Natural killer cell (primary cell): ENCODE measurements around the gene CDADC1. TPM values are rescaled to one million over a fixed set of nuclear protein-coding genes. Genes with fewer than 3 reads are reported as not detected.

Experiments used
- ATAC-seq, 3 donors: fragments of 150-1000 bp in 2 of 3; fragments of 200-7000 bp in 1 of 3; cut with Tn5 transposase; 1 replicate in 1 of 3; 2 replicates in 2 of 3; pipeline ENCODE4 v1.10.0; 2021; ENCODE audit warnings: mild to moderate bottlenecking in 2 of 3, moderate library complexity in 2 of 3
- DNase-seq, 2 donors: peaks; one replicate each; pipeline versions ENCODE4 v3.0.0 to v3.0.0-alpha.2; 2013 to 2021; ENCODE audit warnings: mixed read lengths in 1 of 2
- H3K27ac ChIP-seq: one replicate; pipeline ENCODE4 v1.5.1; 2013; ENCODE audit warnings: mild to moderate bottlenecking, low read length
- H3K27me3 ChIP-seq: one replicate; pipeline ENCODE4 v1.6.1; 2013; ENCODE audit warnings: low read length; ENCODE audit not compliant: control insufficient read depth, insufficient read depth
- H3K36me3 ChIP-seq: one replicate; pipeline ENCODE4 v1.6.1; 2013; ENCODE audit warnings: low read length; ENCODE audit not compliant: control insufficient read depth, insufficient read depth
- H3K4me1 ChIP-seq: one replicate; pipeline ENCODE4 v1.6.1; 2013; ENCODE audit warnings: low read length; ENCODE audit not compliant: control insufficient read depth, insufficient read depth
- H3K4me3 ChIP-seq: one replicate; pipeline ENCODE4 v1.5.1; 2013; ENCODE audit warnings: low read length
- H3K9me3 ChIP-seq: one replicate; pipeline ENCODE4 v1.6.1; 2013; ENCODE audit warnings: low read length; ENCODE audit not compliant: control insufficient read depth, insufficient read depth
- H3K27ac Mint-ChIP-seq, 2 donors: one replicate each; pipeline ENCODE4 v1.8.0; 2022; ENCODE audit warnings: mild to moderate bottlenecking in 2 of 2, mixed read lengths in 2 of 2, moderate library complexity in 1 of 2
- H3K27me3 Mint-ChIP-seq, 2 donors: one replicate each; pipeline ENCODE4 v1.8.0; 2022; ENCODE audit warnings: low read depth in 2 of 2, mixed read lengths in 2 of 2
- H3K36me3 Mint-ChIP-seq: one replicate; pipeline ENCODE4 v1.8.0; 2022; ENCODE audit warnings: mixed read lengths
- H3K4me1 Mint-ChIP-seq, 2 donors: one replicate each; pipeline ENCODE4 v1.8.0; 2022; ENCODE audit warnings: mixed read lengths in 2 of 2
- H3K4me3 Mint-ChIP-seq: one replicate; pipeline ENCODE4 v1.8.0; 2022; ENCODE audit warnings: mild to moderate bottlenecking, moderate library complexity, mixed read lengths
- H3K9me3 Mint-ChIP-seq, 2 donors: one replicate each; pipeline ENCODE4 v1.8.0; 2022; ENCODE audit warnings: mixed read lengths in 2 of 2
- CTCF ChIP-seq: fragments of 200-600 bp; IDR thresholded peaks from one replicate; pipeline ENCODE4 v1.8.0; 2022; ENCODE audit warnings: antibody characterized with exemption
- WGBS: methylation state at CpG from one replicate; pipeline ENCODE4 v1.1.7; 2013; ENCODE audit warnings: missing lambda C conversion rate; ENCODE audit not compliant: insufficient coverage; 5-methylcytosine and 5-hydroxymethylcytosine counted together
- intact Hi-C: fragments of 100-400 bp; cut with micrococcal nuclease; formaldehyde crosslinking; loops from one replicate; pipeline ENCODE4 v1.14.2; 2022
- total RNA-seq, 4 donors: library from RNA; stranded (reverse); fragments of 120-200 nt in 1 of 4; gene quantifications; one replicate each; pipeline versions ENCODE4 v1.2.3 to v1.2.4, GENCODE V29; 2013 to 2022

Gene CDADC1
- total RNA-seq, 3 donors from 2014 or later (not counting 1 experiment from before 2014, with no cell fraction given): 32.0 to 39.4 (median 33.6) TPM

GRCh38 chr13:49297338-49297737 is 49.6 kb downstream of the CDADC1 start:
- TF ChIP-seq CTCF: no peak
- H3K36me3 Mint-ChIP-seq: no peaks in the 10 kb centered on the region
- H3K9me3 Mint-ChIP-seq: no peaks in the 10 kb centered on the region
- Histone ChIP-seq H3K4me3 (no peak overlapping the region), H3K27ac (no peak overlapping the region), H3K27me3 (no peaks in the 10 kb centered on the region), H3K36me3 (no peaks in the 10 kb centered on the region), H3K9me3 (no peaks in the 10 kb centered on the region), H3K4me1 (peaks cover 6% of the 10 kb centered on the region)
- peaks cover 10 to 13% of the 10 kb centered on the region in 2 donors for H3K4me1 Mint-ChIP-seq
- H3K27me3 Mint-ChIP-seq: no peaks in the 10 kb centered on the region
- intact Hi-C loops: no loop called here
- ATAC-seq (no peak), DNase-seq (no peak)
- no peak overlapping the region for H3K4me3 Mint-ChIP-seq
- WGBS: 91% methylated on average over 4 of the region's 4 CpGs
- no peak overlapping the region for H3K27ac Mint-ChIP-seq

GRCh38 chr13:49298416-49298815 is 50.7 kb downstream of the CDADC1 start:
- DNase-seq (no peak), ATAC-seq (no peak)
- peaks cover 13 to 18% of the 10 kb centered on the region in 2 donors for H3K4me1 Mint-ChIP-seq
- Histone ChIP-seq H3K4me1 (peaks cover 6% of the 10 kb centered on the region), H3K4me3 (no peak overlapping the region), H3K27me3 (no peaks in the 10 kb centered on the region), H3K36me3 (no peaks in the 10 kb centered on the region), H3K27ac (no peak overlapping the region), H3K9me3 (no peaks in the 10 kb centered on the region)
- H3K27me3 Mint-ChIP-seq: no peaks in the 10 kb centered on the region
- no peaks in the 10 kb centered on the region for H3K9me3 Mint-ChIP-seq
- no peak overlapping the region for H3K4me3 Mint-ChIP-seq
- no peak overlapping the region for H3K27ac Mint-ChIP-seq
- intact Hi-C loops: no loop called here
- no peaks in the 10 kb centered on the region for H3K36me3 Mint-ChIP-seq
- no peak for TF ChIP-seq CTCF

GRCh38 chr13:49298903-49299605 is 51.3 kb downstream of the CDADC1 start:
- H3K36me3 Mint-ChIP-seq: no peaks in the 10 kb centered on the region
- intact Hi-C loops: no loop called here
- H3K4me3 Mint-ChIP-seq: no peak overlapping the region
- H3K27ac Mint-ChIP-seq: no peak overlapping the region
- no peaks in the 10 kb centered on the region for H3K36me3 ChIP-seq
- DNase-seq (no peak), ATAC-seq (no peak)
- TF ChIP-seq CTCF: no peak
- peaks cover 13 to 18% of the 10 kb centered on the region in 2 donors for H3K4me1 Mint-ChIP-seq
- H3K9me3 Mint-ChIP-seq: no peaks in the 10 kb centered on the region
- no peak overlapping the region for H3K4me3 ChIP-seq
- H3K27me3 Mint-ChIP-seq: no peaks in the 10 kb centered on the region
- WGBS: 95% methylated on average over 7 of the region's 7 CpGs
- H3K27me3 ChIP-seq: no peaks in the 10 kb centered on the region
- peaks cover 6% of the 10 kb centered on the region for H3K4me1 ChIP-seq
- H3K9me3 ChIP-seq: no peaks in the 10 kb centered on the region
- H3K27ac ChIP-seq: no peak overlapping the region

GRCh38 chr13:49300276-49300675 is 52.6 kb downstream of the CDADC1 start:
- H3K36me3 ChIP-seq: no peaks in the 10 kb centered on the region
- DNase-seq (no peak), ATAC-seq (no peak)
- no peak overlapping the region for H3K4me3 Mint-ChIP-seq
- H3K9me3 ChIP-seq: no peaks in the 10 kb centered on the region
- H3K27ac ChIP-seq: no peak overlapping the region
- no peak for TF ChIP-seq CTCF
- H3K27me3 ChIP-seq: no peaks in the 10 kb centered on the region
- intact Hi-C loops: loop anchor here (5.0 to 10.0 kb wide), 2 partner anchors 142 to 1775 kb away; partner anchors contain the start of genes CAB39L and SETDB2
- WGBS: 90% methylated on average over 5 of the region's 5 CpGs
- H3K4me1 ChIP-seq: peaks cover 6% of the 10 kb centered on the region
- H3K4me3 ChIP-seq: no peak overlapping the region
- no peak overlapping the region for H3K27ac Mint-ChIP-seq
- no peaks in the 10 kb centered on the region for H3K36me3 Mint-ChIP-seq
- H3K9me3 Mint-ChIP-seq: no peaks in the 10 kb centered on the region
- peaks cover 13 to 18% of the 10 kb centered on the region in 2 donors for H3K4me1 Mint-ChIP-seq
- no peaks in the 10 kb centered on the region for H3K27me3 Mint-ChIP-seq
